ENCODE measurements around the gene EEF1A1.
"Not testable (repeated sequence)": the region's sequence is repeated elsewhere in the genome, so short reads cannot be mapped to it uniquely, and the experiment has no call there.

The EEF1A1 gene

DNA sequence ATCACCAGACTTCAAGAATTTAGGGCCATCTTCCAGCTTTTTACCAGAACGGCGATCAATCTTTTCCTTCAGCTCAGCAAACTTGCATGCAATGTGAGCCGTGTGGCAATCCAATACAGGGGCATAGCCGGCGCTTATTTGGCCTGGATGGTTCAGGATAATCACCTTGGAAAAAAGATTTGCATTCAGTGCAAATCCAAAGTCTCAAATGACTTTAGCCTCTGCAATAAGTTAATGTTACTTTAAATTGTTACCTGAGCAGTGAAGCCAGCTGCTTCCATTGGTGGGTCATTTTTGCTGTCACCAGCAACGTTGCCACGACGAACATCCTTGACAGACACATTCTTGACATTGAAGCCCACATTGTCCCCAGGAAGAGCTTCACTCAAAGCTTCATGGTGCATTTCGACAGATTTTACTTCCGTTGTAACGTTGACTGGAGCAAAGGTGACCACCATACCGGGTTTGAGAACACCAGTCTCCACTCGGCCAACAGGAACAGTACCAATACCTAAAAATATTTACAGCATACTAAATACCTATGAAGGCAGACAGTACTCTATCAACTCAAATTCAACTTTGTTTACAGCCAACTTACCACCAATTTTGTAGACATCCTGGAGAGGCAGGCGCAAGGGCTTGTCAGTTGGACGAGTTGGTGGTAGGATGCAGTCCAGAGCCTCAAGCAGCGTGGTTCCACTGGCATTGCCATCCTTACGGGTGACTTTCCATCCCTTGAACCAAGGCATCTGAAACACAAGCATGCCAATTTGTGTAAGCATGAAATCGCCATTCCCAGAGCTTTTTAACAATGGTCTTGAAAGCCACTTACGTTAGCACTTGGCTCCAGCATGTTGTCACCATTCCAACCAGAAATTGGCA is 2.5 kb downstream of the EEF1A1 start:
- H3K36me3 ChIP-seq = peaks cover 37% of the 10 kb centered on the region
- peaks cover 49 to 55% of the 10 kb centered on the region in 2 experiments for H3K4me1 ChIP-seq (ENCODE audit: control insufficient read depth in 1 of 2, insufficient read depth in 1 of 2, low read depth in 1 of 2, low read length in 1 of 2)
- not testable (repeated sequence) for H3K9me3 ChIP-seq; H3K27me3 ChIP-seq; H3K4me3 ChIP-seq (ENCODE audit: low read depth in 1 of 2, low read length in 1 of 2)
- H3K27ac ChIP-seq = peak overlapping the region; percentile 44

DNA sequence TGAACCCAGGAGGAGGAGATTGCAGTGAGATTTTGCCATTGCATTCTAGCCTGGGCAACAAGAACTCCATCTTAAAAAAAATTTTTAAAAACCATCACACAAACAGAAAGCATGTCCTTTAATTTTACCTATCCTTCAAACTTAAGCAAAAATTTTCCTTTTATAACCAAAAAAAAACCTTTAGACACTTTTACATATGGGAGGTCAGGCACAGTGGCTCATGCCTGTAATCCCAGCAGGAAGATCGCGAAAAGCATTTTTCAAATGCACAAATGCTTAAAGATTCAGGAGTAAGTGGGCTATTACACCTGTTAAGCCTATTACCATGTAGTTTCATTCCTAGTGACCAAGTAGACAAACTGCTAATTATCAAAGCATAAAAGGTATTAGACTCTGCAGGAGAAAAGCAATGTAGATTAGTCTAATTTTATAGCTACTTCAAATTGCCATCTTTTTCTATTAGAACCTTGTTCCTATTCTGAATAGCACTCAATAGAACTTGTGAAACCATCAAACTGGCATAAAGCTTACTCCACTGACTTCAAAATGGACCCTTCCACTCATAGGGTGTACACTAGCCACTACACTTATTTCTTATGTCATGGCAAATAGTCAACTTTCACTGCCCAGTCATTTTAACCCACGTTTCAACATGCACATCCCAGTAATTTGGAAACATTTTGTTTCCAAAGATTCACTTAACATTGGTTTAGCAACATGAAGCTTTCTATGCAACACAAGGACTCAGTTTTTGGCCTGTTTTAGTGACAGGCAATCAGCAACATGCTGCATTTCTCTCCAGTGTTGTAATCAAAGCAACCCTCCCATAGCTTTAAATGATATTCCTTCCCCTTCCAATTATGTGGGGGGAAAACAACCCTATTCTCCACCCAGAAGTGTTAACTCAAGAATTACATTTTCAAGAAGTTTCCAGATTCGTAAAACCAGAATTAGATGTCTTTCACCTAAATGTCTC is 4.0 kb downstream of the EEF1A1 start:
- Histone ChIP-seq H3K9me3 (no peaks in the 10 kb centered on the region), H3K36me3 (peaks cover 37% of the 10 kb centered on the region), H3K27ac (peak overlapping the region; percentile 48), H3K27me3 (no peaks in the 10 kb centered on the region), H3K4me1 (ENCODE audit: control insufficient read depth in 1 of 2, insufficient read depth in 1 of 2, low read depth in 1 of 2, low read length in 1 of 2) (peaks cover 33 to 39% of the 10 kb centered on the region in 2 experiments), H3K4me3 (ENCODE audit: low read depth in 1 of 2, low read length in 1 of 2) (no peak overlapping the region)
- TF ChIP-seq, protein P1, sequence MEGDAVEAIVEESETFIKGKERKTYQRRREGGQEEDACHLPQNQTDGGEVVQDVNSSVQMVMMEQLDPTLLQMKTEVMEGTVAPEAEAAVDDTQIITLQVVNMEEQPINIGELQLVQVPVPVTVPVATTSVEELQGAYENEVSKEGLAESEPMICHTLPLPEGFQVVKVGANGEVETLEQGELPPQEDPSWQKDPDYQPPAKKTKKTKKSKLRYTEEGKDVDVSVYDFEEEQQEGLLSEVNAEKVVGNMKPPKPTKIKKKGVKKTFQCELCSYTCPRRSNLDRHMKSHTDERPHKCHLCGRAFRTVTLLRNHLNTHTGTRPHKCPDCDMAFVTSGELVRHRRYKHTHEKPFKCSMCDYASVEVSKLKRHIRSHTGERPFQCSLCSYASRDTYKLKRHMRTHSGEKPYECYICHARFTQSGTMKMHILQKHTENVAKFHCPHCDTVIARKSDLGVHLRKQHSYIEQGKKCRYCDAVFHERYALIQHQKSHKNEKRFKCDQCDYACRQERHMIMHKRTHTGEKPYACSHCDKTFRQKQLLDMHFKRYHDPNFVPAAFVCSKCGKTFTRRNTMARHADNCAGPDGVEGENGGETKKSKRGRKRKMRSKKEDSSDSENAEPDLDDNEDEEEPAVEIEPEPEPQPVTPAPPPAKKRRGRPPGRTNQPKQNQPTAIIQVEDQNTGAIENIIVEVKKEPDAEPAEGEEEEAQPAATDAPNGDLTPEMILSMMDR (IDR thresholded peaks at IDR 0.05) = no peak

DNA sequence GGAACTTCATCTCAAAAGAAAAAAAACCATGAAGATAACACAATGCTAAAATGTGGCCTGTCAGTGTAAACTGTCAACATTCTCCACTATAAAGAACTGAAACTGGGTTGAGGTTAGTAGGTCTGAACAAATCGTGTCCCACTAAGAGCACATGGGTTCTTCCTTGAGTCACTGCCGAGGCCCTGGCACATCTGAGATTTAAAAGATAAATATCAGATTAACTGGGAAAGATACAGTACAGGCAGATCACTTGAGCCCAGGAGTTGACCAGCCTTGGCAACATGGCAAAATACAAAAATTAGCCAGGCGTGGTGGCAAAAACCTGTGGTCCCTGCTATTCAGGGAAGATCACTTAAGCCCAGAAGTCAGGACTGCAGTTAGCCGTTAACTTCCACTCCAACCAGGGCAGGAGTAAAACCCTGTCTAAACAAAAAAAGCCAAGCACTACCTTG is 5.6 kb downstream of the EEF1A1 start:
- no peaks in the 10 kb centered on the region for H3K27me3 ChIP-seq
- H3K9me3 ChIP-seq = no peaks in the 10 kb centered on the region
- peaks cover 28 to 35% of the 10 kb centered on the region in 2 experiments for H3K4me1 ChIP-seq (ENCODE audit: control insufficient read depth in 1 of 2, insufficient read depth in 1 of 2, low read depth in 1 of 2, low read length in 1 of 2)
- H3K27ac ChIP-seq = peak overlapping the region; percentile 48
- peaks cover 37% of the 10 kb centered on the region for H3K36me3 ChIP-seq
- TF ChIP-seq, protein P1 (IDR thresholded peaks at IDR 0.05) = no peak
- H3K4me3 ChIP-seq (ENCODE audit: low read depth in 1 of 2, low read length in 1 of 2) = no peak overlapping the region

DNA sequence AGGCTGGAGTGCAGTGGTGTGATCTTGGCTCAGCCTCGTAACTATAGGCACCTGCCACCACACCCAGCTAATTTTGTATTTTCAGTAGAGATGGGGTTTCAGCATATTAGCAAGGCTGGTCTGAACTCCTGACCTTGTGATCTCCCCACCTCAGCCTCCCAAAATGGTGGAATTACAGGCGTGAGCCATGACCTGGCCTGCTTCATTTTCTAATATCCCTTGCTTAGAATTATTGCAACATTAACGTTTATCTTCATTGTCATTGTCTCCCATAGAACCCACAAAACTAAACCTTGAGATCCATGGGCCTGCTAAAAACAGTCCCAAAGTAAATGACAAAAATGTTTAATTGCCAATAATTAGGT is 6.1 kb downstream of the EEF1A1 start:
- Histone ChIP-seq H3K27me3 (no peaks in the 10 kb centered on the region), H3K36me3 (peaks cover 37% of the 10 kb centered on the region), H3K4me3 (ENCODE audit: low read depth in 1 of 2, low read length in 1 of 2) (no peak overlapping the region), H3K4me1 (ENCODE audit: control insufficient read depth in 1 of 2, insufficient read depth in 1 of 2, low read depth in 1 of 2, low read length in 1 of 2) (peaks cover 23 to 30% of the 10 kb centered on the region in 2 experiments), H3K9me3 (no peaks in the 10 kb centered on the region), H3K27ac (no peak overlapping the region)
- TF ChIP-seq, protein P1 (IDR thresholded peaks at IDR 0.05) = no peak

DNA sequence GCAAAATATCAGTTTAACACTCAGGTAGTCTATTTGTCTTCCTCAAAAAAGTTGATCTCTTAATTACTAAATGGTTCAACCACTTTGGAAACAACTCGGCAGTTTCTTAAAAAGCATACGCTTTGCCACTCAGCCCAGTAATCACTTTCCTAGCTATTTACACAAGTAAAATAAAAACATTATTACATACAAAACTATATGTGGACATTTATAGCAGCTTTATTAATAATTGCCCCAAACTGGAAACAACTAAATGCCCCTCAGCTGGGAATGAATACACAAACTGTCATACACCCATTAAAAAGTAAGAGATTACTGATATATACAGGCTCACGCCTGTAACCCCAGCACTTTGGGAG is 7.4 kb downstream of the EEF1A1 start:
- Histone ChIP-seq H3K9me3 (no peaks in the 10 kb centered on the region), H3K27ac (no peak overlapping the region), H3K36me3 (peaks cover 25% of the 10 kb centered on the region), H3K4me3 (ENCODE audit: low read depth in 1 of 2, low read length in 1 of 2) (no peak overlapping the region), H3K27me3 (no peaks in the 10 kb centered on the region), H3K4me1 (ENCODE audit: control insufficient read depth in 1 of 2, insufficient read depth in 1 of 2, low read depth in 1 of 2, low read length in 1 of 2) (peaks cover 13 to 18% of the 10 kb centered on the region in 2 experiments)
- TF ChIP-seq, protein P1 (IDR thresholded peaks at IDR 0.05) = no peak
